GM23248 (cell line): ENCODE data around the gene TMBIM1.

Experiments used
- EZH2 ChIP-seq: fragments of 200-600 bp; sonication (generic); IDR thresholded peaks from 2 replicates; pipeline ENCODE4 v1.6.1; 2018; ENCODE audit warnings: antibody characterized with exemption, mild to moderate bottlenecking; ENCODE audit not compliant: insufficient read depth, poor library complexity, severe bottlenecking
- EZH2phosphoT487 ChIP-seq: fragments of 200-600 bp; sonication (generic); IDR thresholded peaks from 2 replicates; pipeline ENCODE4 v1.6.1; 2018; ENCODE audit warnings: antibody characterized with exemption, moderate library complexity, mild to moderate bottlenecking, low read depth; ENCODE audit not compliant: insufficient read depth

GRCh38 chr2:218269900-218270720 is 22.2 kb downstream of the TMBIM1 start, which contains the start of the genes AAMP and PNKD:
- TF ChIP-seq EZH2 (no peak), EZH2phosphoT487 (no peak)
